KMS-11 (cell line): Measurements from ENCODE around the gene ZPR1.

Source experiments
- H2AFZ ChIP-seq: fragments of 200-600 bp; sonication (generic); 2 replicates; pipeline ENCODE4 v1.6.1; 2016; ENCODE audit warnings: antibody characterized with exemption, mixed run types, low read depth
- H3K27ac ChIP-seq: fragments of 200-600 bp; sonication (generic); 2 replicates; pipeline ENCODE4 v1.6.1; 2016; ENCODE audit warnings: mild to moderate bottlenecking, mixed run types
- H3K27me3 ChIP-seq: fragments of 200-600 bp; sonication (generic); 2 replicates; pipeline ENCODE4 v1.6.1; 2017; ENCODE audit warnings: mild to moderate bottlenecking, low read depth, mixed run types, moderate library complexity; ENCODE audit not compliant: insufficient read depth
- H3K36me3 ChIP-seq: fragments of 200-600 bp; sonication (generic); 2 replicates; pipeline ENCODE4 v1.6.1; 2017; ENCODE audit warnings: mild to moderate bottlenecking, mixed run types; ENCODE audit not compliant: insufficient read depth
- H3K4me1 ChIP-seq: fragments of 200-600 bp; sonication (generic); 2 replicates; pipeline ENCODE4 v1.6.1; 2016; ENCODE audit warnings: mild to moderate bottlenecking, low read depth, mixed run types; ENCODE audit not compliant: poor library complexity, severe bottlenecking
- H3K4me2 ChIP-seq: fragments of 200-600 bp; sonication (generic); 2 replicates; pipeline ENCODE4 v1.7.0; 2016; ENCODE audit warnings: mild to moderate bottlenecking, mixed run types
- H3K4me3 ChIP-seq: fragments of 200-600 bp; sonication (generic); IDR thresholded peaks from 2 replicates; pipeline ENCODE4 v1.6.1; 2017; ENCODE audit warnings: low read depth, low read length, mixed read lengths; ENCODE audit not compliant: insufficient read depth
- H3K79me2 ChIP-seq: fragments of 200-600 bp; sonication (generic); 2 replicates; pipeline ENCODE4 v1.6.1; 2016; ENCODE audit warnings: low read depth, mixed run types; ENCODE audit not compliant: insufficient read depth
- H3K9ac ChIP-seq: fragments of 200-600 bp; sonication (generic); 2 replicates; pipeline ENCODE4 v1.6.1; 2016; ENCODE audit warnings: mild to moderate bottlenecking, mixed run types
- H4K20me1 ChIP-seq: fragments of 200-600 bp; sonication (generic); 2 replicates; pipeline ENCODE4 v1.6.1; 2016; ENCODE audit warnings: mild to moderate bottlenecking, mixed run types; ENCODE audit not compliant: insufficient read depth
- CTCF ChIP-seq: fragments of 200-600 bp; sonication (generic); conservative IDR thresholded peaks from 2 replicates; pipeline ENCODE4 v1.6.1; 2017; ENCODE audit warnings: low read depth, mild to moderate bottlenecking, antibody characterized with exemption, low read length, moderate library complexity, mixed read lengths

The ZPR1 gene

DNA sequence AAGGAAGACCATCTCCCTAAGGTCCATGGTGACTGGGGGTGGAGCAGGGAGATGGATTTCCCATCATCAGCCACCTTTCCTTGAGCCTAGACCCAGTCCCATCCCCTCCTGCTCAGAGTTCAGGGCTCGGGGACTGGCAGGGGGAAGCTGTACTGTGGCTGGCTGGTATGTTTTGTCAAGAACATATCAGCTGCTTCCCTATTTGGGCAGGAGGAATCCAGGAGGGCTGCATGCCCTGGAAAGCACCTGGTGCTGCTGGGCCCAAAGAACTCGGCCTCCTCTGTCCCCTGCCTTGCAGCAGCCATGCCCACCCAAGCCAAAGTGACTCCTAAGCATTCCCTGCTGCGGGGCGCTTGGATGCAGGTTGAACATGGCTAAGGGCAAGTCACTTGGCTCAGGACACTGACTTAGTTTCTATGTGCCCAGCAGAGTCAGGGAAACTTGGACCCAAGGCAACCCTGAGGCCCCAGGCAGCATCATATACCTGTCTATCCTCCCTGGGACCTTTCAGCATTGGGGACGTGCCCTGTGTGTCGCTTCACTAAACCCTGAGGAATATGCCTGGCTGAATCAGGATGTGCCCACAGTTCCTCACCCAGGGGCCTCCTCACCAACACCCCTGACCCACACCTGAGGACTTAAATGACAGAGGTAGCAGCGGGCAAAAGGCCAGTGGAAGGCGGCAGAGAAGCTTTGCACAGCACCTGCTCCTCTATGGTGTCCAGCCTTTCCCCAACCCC, 58.2 kb downstream of the ZPR1 start:
- no peak overlapping the region for H3K4me2 ChIP-seq
- H3K27me3 ChIP-seq: no peaks in the 10 kb centered on the region
- no peak overlapping the region for H2AFZ ChIP-seq
- TF ChIP-seq CTCF: no peak
- H3K36me3 ChIP-seq: no peaks in the 10 kb centered on the region
- no peaks in the 10 kb centered on the region for H3K4me1 ChIP-seq
- no peaks in the 10 kb centered on the region for H3K79me2 ChIP-seq
- no peaks in the 10 kb centered on the region for H4K20me1 ChIP-seq
- no peak overlapping the region for H3K27ac ChIP-seq
- no peak overlapping the region for H3K9ac ChIP-seq
- H3K4me3 ChIP-seq: no peak overlapping the region

DNA sequence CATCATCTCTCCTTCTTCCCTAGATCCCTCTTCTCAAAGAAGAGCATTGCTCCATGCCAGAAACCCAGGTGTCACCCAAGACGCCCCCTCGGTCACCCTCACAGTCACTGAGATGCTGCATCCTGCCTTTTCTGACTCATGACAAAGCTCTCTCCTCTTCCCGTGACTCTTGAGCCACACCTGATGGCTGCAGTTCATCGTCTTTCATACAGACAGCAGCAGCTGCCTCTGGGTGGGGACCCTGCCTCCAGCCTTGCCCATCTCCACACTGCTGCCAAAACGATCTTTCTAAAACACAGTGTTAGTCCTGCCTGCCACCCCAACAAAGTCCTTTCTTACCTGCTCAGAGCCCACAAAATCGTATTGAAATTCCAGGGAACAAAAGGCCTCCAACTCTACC, 59.8 kb downstream of the ZPR1 start:
- Histone ChIP-seq H3K36me3 (no peaks in the 10 kb centered on the region), H3K4me2 (no peak overlapping the region), H3K9ac (no peak overlapping the region), H3K27ac (no peak overlapping the region), H4K20me1 (no peaks in the 10 kb centered on the region), H3K4me1 (no peaks in the 10 kb centered on the region), H3K27me3 (no peaks in the 10 kb centered on the region), H3K4me3 (no peak overlapping the region), H3K79me2 (no peaks in the 10 kb centered on the region), H2AFZ (no peak overlapping the region)
- no peak for TF ChIP-seq CTCF

DNA sequence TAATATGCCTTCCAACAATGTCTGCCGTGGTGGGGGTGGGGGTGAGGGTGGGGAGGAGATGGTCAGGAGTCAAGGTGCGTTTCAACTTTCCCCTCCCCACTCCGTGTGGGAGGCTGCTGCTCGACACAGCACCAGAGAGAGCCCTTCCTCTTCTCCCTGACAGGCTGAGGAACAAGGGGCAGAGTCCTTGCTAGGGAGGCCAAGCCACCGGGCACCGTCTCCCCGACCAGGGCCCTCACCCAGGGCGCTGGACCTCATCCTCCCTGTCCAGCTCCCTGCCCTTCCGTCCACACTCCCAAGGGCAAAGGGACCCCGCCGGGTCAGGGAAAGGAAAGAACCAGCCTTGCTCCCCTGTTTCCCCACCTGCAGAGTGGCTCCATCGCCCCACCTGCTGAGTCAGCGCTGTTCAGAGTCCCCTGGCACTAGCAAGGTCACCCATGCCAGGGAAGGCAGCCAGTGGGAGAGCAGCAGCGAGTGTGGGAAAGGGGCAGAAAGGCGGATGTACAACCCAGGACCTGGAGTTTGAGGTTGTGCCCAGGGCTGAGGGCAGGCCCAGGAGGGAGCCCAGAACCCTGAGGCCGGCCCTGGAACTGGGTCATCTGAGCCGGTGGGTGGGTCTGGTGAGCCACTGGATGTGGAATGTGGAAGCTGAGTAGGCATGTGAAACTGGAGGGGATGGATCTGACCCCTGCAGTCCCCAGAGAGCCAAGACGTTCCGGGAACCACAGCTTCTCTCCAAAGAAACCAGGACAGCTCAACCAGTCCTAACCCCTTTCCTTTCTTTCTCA, 62.2 kb downstream of the ZPR1 start:
- no peaks in the 10 kb centered on the region for H3K27me3 ChIP-seq
- H3K79me2 ChIP-seq: no peaks in the 10 kb centered on the region
- H3K36me3 ChIP-seq: no peaks in the 10 kb centered on the region
- no peak overlapping the region for H3K9ac ChIP-seq
- no peak overlapping the region for H2AFZ ChIP-seq
- TF ChIP-seq CTCF: no peak
- no peaks in the 10 kb centered on the region for H4K20me1 ChIP-seq
- no peak overlapping the region for H3K27ac ChIP-seq
- H3K4me2 ChIP-seq: no peak overlapping the region
- no peak overlapping the region for H3K4me3 ChIP-seq
- H3K4me1 ChIP-seq: no peaks in the 10 kb centered on the region

DNA sequence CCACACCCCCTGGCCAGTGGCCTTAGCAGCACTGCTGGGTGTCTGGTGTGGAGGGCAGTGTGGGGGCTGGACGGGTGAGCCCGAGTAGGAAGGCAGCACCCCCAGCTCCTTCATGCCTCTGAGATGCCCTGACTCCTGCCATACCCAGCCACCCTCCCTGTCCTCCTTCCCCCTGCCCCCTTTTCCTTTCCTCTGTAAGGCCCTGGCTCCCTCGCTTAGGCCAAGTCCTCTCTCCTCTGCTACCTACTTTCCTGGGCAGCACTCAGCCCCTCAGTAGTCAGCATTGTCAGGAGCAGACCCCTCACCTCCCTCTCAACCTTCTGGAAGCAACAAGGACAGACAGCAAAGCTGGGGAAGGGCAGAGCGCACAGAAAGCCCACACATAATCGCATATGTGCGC, 63.0 kb downstream of the ZPR1 start:
- no peaks in the 10 kb centered on the region for H3K27me3 ChIP-seq
- no peak overlapping the region for H3K27ac ChIP-seq
- H2AFZ ChIP-seq: no peak overlapping the region
- no peaks in the 10 kb centered on the region for H3K4me1 ChIP-seq
- H4K20me1 ChIP-seq: no peaks in the 10 kb centered on the region
- no peak for TF ChIP-seq CTCF
- no peak overlapping the region for H3K4me3 ChIP-seq
- no peak overlapping the region for H3K4me2 ChIP-seq
- H3K36me3 ChIP-seq: no peaks in the 10 kb centered on the region
- no peak overlapping the region for H3K9ac ChIP-seq
- no peaks in the 10 kb centered on the region for H3K79me2 ChIP-seq
